ENCODE results near the gene LMO4.

DNA sequence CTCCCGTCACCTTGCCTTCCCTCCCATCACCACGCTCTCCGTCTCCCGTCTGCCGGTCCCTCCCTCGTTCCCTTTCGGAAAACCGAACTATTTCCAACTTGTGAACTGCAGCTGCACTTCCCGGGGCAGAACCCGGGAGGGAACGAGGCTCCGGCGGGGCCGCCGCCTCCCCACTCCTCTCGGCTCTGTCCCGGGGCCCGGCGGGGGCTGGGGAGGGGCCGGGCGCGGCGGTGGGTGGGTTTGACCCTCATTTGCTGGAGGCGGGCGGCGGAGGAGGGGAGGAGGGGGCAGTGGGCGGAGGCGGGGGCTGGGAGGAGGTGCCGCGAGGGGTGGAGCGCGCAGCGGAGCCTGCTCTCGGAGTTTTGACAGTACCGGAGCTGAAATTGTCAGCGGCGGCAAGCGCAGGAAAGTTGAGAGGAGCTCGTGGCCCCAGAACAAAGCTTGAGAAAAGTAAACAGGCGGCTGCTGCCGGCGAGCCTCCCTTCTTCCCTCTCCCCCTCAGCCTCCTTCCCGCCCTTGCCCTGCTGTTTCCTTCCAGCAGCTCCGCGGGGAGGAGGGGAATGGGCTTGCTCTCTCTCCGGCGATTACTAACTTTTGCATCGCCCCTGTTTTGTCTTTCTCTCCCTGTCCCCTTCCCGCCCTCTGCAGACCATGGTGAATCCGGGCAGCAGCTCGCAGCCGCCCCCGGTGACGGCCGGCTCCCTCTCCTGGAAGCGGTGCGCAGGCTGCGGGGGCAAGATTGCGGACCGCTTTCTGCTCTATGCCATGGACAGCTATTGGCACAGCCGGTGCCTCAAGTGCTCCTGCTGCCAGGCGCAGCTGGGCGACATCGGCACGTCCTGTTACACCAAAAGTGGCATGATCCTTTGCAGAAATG lies 2.9 kb downstream of the LMO4 start:
- TF ChIP-seq EZH2 (conservative IDR thresholded peaks at IDR 0.05; ENCODE audit: low read depth, low read length) (no peak), ZNF777 (CRISPR knock-in tag; IDR thresholded peaks at IDR 0.05) (no peak), NBN (conservative IDR thresholded peaks at IDR 0.05) (no peak), MXI1 (IDR thresholded peaks at IDR 0.05; ENCODE audit: borderline replicate concordance, low read depth, low read length) (no peak), SIN3A (IDR thresholded peaks at IDR 0.05; ENCODE audit: borderline replicate concordance, low read depth, low read length) (peak; percentile 53; the same call in 1 of the 2 replicates)
- TF ChIP-seq, protein P1, sequence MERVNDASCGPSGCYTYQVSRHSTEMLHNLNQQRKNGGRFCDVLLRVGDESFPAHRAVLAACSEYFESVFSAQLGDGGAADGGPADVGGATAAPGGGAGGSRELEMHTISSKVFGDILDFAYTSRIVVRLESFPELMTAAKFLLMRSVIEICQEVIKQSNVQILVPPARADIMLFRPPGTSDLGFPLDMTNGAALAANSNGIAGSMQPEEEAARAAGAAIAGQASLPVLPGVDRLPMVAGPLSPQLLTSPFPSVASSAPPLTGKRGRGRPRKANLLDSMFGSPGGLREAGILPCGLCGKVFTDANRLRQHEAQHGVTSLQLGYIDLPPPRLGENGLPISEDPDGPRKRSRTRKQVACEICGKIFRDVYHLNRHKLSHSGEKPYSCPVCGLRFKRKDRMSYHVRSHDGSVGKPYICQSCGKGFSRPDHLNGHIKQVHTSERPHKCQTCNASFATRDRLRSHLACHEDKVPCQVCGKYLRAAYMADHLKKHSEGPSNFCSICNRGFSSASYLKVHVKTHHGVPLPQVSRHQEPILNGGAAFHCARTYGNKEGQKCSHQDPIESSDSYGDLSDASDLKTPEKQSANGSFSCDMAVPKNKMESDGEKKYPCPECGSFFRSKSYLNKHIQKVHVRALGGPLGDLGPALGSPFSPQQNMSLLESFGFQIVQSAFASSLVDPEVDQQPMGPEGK (CRISPR knock-in tag; IDR thresholded peaks at IDR 0.05), result no peak; the same call in 1 of the 2 replicates
- TF ChIP-seq, protein P2, sequence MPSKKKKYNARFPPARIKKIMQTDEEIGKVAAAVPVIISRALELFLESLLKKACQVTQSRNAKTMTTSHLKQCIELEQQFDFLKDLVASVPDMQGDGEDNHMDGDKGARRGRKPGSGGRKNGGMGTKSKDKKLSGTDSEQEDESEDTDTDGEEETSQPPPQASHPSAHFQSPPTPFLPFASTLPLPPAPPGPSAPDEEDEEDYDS (CRISPR knock-in tag; IDR thresholded peaks at IDR 0.05), result no peak
- TF ChIP-seq, protein P3, sequence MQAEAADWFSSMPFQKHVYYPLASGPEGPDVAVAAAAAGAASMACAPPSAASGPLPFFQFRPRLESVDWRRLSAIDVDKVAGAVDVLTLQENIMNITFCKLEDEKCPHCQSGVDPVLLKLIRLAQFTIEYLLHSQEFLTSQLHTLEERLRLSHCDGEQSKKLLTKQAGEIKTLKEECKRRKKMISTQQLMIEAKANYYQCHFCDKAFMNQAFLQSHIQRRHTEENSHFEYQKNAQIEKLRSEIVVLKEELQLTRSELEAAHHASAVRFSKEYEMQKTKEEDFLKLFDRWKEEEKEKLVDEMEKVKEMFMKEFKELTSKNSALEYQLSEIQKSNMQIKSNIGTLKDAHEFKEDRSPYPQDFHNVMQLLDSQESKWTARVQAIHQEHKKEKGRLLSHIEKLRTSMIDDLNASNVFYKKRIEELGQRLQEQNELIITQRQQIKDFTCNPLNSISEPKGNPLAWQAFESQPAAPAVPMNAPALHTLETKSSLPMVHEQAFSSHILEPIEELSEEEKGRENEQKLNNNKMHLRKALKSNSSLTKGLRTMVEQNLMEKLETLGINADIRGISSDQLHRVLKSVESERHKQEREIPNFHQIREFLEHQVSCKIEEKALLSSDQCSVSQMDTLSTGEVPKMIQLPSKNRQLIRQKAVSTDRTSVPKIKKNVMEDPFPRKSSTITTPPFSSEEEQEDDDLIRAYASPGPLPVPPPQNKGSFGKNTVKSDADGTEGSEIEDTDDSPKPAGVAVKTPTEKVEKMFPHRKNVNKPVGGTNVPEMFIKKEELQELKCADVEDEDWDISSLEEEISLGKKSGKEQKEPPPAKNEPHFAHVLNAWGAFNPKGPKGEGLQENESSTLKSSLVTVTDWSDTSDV (CRISPR knock-in tag; IDR thresholded peaks at IDR 0.05), result no peak
- TF ChIP-seq, protein P4, sequence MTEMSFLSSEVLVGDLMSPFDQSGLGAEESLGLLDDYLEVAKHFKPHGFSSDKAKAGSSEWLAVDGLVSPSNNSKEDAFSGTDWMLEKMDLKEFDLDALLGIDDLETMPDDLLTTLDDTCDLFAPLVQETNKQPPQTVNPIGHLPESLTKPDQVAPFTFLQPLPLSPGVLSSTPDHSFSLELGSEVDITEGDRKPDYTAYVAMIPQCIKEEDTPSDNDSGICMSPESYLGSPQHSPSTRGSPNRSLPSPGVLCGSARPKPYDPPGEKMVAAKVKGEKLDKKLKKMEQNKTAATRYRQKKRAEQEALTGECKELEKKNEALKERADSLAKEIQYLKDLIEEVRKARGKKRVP (CRISPR knock-in tag; IDR thresholded peaks at IDR 0.05), result no peak
